Measurements from ENCODE around the gene TCP11L2.

TCP11L2 gene

GRCh38 chr12:106323537-106323936 is 21.0 kb downstream of the TCP11L2 start:
- TF ChIP-seq CTCF (IDR thresholded peaks at IDR 0.05; ENCODE audit: insufficient read depth, low read depth, low read length, missing control alignments) = no peak
- no peak for DNase-seq (ENCODE audit: low read depth)
- no peak overlapping the region for H3K4me3 ChIP-seq (ENCODE audit: low read depth, low read length)

GRCh38 chr12:106327309-106327869 is 24.9 kb downstream of the TCP11L2 start:
- no peak for DNase-seq (ENCODE audit: low read depth)
- no peak overlapping the region for H3K4me3 ChIP-seq (ENCODE audit: low read depth, low read length)
- TF ChIP-seq CTCF (IDR thresholded peaks at IDR 0.05; ENCODE audit: insufficient read depth, low read depth, low read length, missing control alignments) = no peak

GRCh38 chr12:106328735-106329134 is 26.2 kb downstream of the TCP11L2 start:
- DNase-seq (ENCODE audit: low read depth) = no peak
- no peak for TF ChIP-seq CTCF (IDR thresholded peaks at IDR 0.05; ENCODE audit: insufficient read depth, low read depth, low read length, missing control alignments)
- no peak overlapping the region for H3K4me3 ChIP-seq (ENCODE audit: low read depth, low read length)

- DNase-seq (ENCODE audit: low read depth) = no peak
Measured at GRCh38 chr12:106329231-106329982, 26.9 kb downstream of the TCP11L2 start.

GRCh38 chr12:106331599-106331998 is 29.1 kb downstream of the TCP11L2 start:
- TF ChIP-seq CTCF (IDR thresholded peaks at IDR 0.05; ENCODE audit: insufficient read depth, low read depth, low read length, missing control alignments) = no peak
- DNase-seq (ENCODE audit: low read depth) = no peak
- H3K4me3 ChIP-seq (ENCODE audit: low read depth, low read length) = no peak overlapping the region

More at GRCh38 chr12:106329231-106329982, 26.9 kb downstream of the TCP11L2 start:
- no peak for TF ChIP-seq CTCF (IDR thresholded peaks at IDR 0.05; ENCODE audit: insufficient read depth, low read depth, low read length, missing control alignments)
- no peak overlapping the region for H3K4me3 ChIP-seq (ENCODE audit: low read depth, low read length)

GRCh38 chr12:106332536-106332935 is 30.0 kb downstream of the TCP11L2 start:
- DNase-seq (ENCODE audit: low read depth) = no peak
- H3K4me3 ChIP-seq (ENCODE audit: low read depth, low read length) = no peak overlapping the region
- no peak for TF ChIP-seq CTCF (IDR thresholded peaks at IDR 0.05; ENCODE audit: insufficient read depth, low read depth, low read length, missing control alignments)
